Measurements from ENCODE around the gene ZC3HAV1. TPM values are rescaled to one million over a fixed set of nuclear protein-coding genes. Genes with fewer than 3 reads are reported as not detected.

ZC3HAV1 gene
- total and polyA plus RNA-seq, 9 of the 15 experiments (the other 6 are each of a cell fraction or from before 2014, with no cell fraction given), result 11.9 to 40.5 (median 23.9) TPM

GRCh38 chr7:139133335-139134139 is 24.0 kb upstream of the ZC3HAV1 start (continued):
- TF ChIP-seq NFXL1 (CRISPR knock-in tag; IDR thresholded peaks at IDR 0.05), result no peak
- TF ChIP-seq ILK (tag; IDR thresholded peaks at IDR 0.05; ENCODE audit: borderline replicate concordance, low read depth), result peak; percentile 27; the same call in 1 of the 2 replicates
- peak; percentile 50 for TF ChIP-seq SMARCE1 (IDR thresholded peaks at IDR 0.05)
- peak; percentile 91 to 96 for TF ChIP-seq MNT (conservative IDR thresholded peaks at IDR 0.05)
- no peak for TF ChIP-seq ZNF277 (CRISPR knock-in tag; IDR thresholded peaks at IDR 0.05; ENCODE audit: borderline replicate concordance)
- no peak for TF ChIP-seq RERE (CRISPR knock-in tag; IDR thresholded peaks at IDR 0.05; ENCODE audit: borderline replicate concordance)
- no peak; the same call in 1 of the 2 replicates for TF ChIP-seq BACH1 (tag; IDR thresholded peaks at IDR 0.05)
- TF ChIP-seq U2AF1 (optimal IDR thresholded peaks at IDR 0.05; ENCODE audit: low read depth, low read length), result no peak
- peak; percentile 89 for TF ChIP-seq MYC (IDR thresholded peaks at IDR 0.05; ENCODE audit: low read depth, low read length)
- no peak; the same call in 1 of the 2 replicates for TF ChIP-seq MYC (CRISPR knock-in tag; IDR thresholded peaks at IDR 0.05; ENCODE audit: borderline replicate concordance, low read depth)
- peak; percentile 82 for TF ChIP-seq NFRKB (IDR thresholded peaks at IDR 0.05; ENCODE audit: low read depth)
- no peak for TF ChIP-seq RNF219 (CRISPR knock-in tag; IDR thresholded peaks at IDR 0.05)
- TF ChIP-seq ZNF696 (CRISPR knock-in tag; conservative IDR thresholded peaks at IDR 0.05), result no peak
- TF ChIP-seq PHTF2 (CRISPR knock-in tag; IDR thresholded peaks at IDR 0.05), result peak; percentile 78; the same call in 1 of the 2 replicates
- no peak for TF ChIP-seq ZKSCAN8 (CRISPR knock-in tag; IDR thresholded peaks at IDR 0.05)
- peak; percentile 96 for TF ChIP-seq SAP30 (IDR thresholded peaks at IDR 0.05; ENCODE audit: borderline replicate concordance, insufficient read depth, low read depth, low read length, poor library complexity, severe bottlenecking)

Data from K562 (cell line).